AG10803 (cell line): Measurements from ENCODE around the gene TBXA2R.

ENCODE experiments used
- DNase-seq: peaks from one replicate; pipeline ENCODE4 v3.0.0; 2010; ENCODE audit warnings: low read depth
- H3K4me3 ChIP-seq: 2 replicates; pipeline ENCODE4 v1.5.1; 2011; ENCODE audit warnings: mild to moderate bottlenecking, low read length, control low read depth
- TF ChIP-seq, protein P1 (sequence below): conservative IDR thresholded peaks from 2 replicates; pipeline ENCODE4 v1.5.1; 2011; ENCODE audit warnings: mild to moderate bottlenecking, low read length, control low read depth, inconsistent platforms

The TBXA2R gene

DNA sequence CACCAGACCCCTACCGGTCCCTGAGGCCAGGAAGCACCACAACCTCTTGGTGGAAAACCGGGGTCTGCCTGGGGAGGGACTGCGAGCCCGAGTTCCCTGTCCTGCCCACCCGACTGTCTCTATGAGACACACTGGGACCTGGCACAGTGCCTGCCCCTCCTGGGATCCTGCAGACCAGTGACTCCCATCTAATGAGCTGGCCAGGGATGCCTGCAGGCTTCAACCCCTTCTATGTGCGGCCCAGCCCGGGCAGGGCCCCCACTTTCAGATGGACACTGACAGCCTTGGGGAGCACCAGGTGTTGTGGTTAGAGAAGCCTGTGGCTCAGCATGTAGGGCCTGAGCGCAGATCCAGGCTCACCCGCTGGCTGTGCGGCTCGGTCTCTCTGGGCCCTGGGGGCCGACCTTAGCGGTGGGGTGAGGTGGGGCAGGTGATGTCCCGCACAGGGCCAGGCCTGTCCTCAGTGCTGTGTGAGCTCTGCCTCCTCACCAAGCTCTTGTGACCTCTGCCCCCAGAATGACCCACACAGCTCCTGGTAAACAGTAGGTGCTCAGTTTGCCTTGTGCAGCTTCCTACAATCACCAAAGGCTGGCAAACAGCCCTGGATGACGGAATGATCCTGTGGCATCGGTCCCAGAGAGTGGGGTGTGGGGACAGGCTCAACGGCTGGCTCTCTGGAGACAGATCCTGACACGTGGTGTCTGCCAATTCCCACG, 37.8 kb upstream of the TBXA2R start:
- H3K4me3 ChIP-seq = no peak overlapping the region
- DNase-seq = peak; percentile 24
- TF ChIP-seq, protein P1, sequence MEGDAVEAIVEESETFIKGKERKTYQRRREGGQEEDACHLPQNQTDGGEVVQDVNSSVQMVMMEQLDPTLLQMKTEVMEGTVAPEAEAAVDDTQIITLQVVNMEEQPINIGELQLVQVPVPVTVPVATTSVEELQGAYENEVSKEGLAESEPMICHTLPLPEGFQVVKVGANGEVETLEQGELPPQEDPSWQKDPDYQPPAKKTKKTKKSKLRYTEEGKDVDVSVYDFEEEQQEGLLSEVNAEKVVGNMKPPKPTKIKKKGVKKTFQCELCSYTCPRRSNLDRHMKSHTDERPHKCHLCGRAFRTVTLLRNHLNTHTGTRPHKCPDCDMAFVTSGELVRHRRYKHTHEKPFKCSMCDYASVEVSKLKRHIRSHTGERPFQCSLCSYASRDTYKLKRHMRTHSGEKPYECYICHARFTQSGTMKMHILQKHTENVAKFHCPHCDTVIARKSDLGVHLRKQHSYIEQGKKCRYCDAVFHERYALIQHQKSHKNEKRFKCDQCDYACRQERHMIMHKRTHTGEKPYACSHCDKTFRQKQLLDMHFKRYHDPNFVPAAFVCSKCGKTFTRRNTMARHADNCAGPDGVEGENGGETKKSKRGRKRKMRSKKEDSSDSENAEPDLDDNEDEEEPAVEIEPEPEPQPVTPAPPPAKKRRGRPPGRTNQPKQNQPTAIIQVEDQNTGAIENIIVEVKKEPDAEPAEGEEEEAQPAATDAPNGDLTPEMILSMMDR = no peak

DNA sequence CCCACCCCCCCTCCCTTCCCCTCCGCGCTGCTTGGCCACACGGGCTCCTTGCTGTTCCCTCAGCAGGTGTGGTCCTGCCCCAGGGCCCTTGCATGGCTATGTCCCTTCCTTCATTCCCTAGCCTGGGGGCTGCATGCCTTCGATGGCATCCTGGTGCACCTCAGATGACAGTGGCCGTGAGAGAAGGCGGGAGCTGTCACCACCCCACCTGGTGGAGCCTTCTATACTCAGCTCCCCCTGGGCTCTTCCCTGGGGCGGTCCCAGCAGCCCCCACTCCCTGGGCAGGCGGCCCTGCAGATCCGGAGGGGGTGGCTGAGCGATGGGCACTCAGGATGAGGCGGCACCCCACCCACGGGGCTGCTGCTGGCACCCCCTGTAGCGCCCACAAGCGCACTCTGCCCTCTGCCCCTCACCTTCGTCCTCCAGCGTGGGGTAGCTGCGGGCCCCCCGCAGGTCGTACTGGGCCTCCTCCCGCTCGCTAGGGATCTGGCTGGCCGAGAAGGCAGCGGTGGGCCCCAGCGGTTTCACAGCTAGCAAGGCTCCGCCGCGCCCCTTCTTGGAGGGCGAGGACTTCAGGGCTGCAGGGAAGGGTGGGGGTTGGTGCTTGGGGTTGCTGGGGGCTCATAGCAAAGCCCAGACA, 37.1 kb upstream of the TBXA2R start:
- DNase-seq = no peak
- no peak overlapping the region for H3K4me3 ChIP-seq
- TF ChIP-seq, protein P1 = no peak

DNA sequence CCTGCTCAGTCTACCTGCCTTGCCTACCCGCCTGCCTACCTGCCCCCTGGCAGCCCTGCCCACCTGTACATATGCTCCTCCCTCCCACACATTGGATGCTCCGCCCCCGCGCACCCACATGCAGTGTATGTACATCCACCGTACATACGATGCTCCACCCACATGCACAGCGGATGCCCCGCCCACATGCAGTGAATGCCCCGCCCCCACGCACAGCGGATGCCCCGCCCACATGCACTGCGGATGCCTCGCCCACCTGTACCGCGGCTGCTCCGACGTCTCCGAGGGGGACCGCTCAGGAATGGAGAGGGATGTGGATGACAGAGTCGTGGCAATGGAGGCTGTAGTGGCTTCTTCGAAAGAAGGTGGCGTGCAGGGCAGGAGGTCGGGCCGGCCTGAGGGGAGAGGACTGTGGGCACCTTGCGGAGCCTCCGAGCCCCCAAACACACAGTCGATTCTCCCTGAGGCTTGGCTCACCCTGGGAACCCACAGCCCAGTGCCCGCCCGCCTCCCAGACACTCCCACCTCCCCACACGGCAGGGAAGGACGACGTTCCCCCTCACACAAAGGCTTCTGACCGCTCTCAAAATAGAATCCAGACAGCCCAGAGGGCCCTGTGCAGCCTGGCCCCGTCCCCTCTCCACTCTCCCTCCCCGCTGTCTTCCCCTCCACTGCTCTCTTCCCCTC, 36.5 kb upstream of the TBXA2R start:
- H3K4me3 ChIP-seq = no peak overlapping the region
- TF ChIP-seq, protein P1 = no peak
- no peak for DNase-seq

DNA sequence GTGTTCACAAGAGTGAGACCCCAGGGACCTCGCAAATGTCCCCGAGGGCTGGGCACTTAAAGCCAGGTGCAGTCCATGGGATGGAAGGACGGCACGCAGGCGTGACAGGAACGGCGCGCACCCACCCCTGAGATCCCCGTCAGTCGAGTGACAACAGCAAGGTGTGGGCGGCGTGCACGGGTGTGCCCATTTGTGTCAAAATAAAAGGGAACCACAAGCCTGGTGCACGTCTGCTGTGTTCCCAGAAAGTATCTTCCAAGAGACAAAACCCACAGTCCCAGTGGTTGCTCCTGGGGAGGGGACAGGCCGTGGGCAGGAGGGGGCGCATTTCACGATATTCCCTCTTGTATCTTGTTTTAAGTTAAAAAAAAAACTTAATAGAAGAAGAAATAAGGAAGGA, 35.6 kb upstream of the TBXA2R start:
- DNase-seq = no peak
- no peak overlapping the region for H3K4me3 ChIP-seq
- TF ChIP-seq, protein P1 = no peak

DNA sequence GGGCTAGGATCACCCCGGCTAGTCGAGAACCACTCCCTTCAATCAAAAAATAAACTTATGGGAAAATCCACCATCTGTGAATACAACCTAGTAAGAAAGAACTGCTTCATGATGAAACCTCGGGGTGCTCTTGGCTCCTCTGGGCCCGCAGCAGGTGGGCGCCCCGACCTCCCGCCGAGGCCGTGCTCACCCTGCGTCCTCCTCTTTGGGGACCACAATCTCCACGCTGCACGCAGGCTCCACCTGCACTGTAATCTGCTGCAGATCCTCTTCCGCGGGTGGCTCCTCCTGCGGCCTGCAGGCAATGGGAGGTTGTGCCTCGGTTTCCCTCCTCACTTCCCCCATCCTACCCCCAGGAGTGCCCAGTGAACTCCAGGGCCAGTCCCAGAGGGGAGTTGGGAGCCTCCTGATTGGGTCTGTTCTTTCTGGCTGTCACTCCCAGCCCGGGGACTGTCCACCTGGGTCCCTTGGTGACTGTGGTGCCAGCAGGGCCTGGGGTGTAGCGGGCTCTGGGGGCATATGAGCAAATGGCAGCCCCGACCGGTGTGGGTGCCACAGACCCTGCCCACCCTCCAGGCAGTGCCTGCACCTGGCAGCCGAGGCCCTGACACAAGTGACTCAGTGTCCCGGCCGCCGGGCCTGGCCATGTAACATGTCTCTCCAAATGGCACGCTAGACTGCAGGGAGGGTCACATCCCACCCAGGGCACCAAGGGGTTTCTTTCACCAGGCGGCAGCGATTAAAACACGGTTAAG, 35.0 kb upstream of the TBXA2R start:
- DNase-seq = no peak
- TF ChIP-seq, protein P1 = no peak
- no peak overlapping the region for H3K4me3 ChIP-seq

DNA sequence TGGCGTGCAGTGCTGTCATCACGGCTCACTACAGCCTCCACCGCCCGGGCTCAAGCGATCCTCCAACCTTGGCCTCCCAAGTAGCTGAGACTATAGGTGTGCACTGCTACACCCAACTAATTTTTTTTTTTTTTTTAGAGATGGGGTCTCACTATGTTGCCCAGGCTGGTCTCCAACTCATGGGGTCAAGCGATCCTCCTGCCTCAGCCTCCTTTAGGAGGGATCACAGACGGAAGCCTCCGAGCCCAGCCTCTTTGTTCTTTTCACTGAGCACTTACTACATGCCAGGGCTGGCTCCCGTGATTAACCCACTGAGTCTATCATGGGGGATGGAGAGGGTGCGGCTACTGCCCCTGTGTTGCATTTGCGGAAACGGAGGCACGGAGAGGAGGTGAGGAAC, 32.8 kb upstream of the TBXA2R start:
- TF ChIP-seq, protein P1 = no peak
- no peak for DNase-seq
- no peak overlapping the region for H3K4me3 ChIP-seq
